ENCODE measurements around the gene WRAP73. TPM values are rescaled to one million over a fixed set of nuclear protein-coding genes. Genes with fewer than 3 reads are reported as not detected.
"Not testable (repeated sequence)": the region's sequence is repeated elsewhere in the genome, so short reads cannot be mapped to it uniquely, and the experiment has no call there.

WRAP73 gene
- total RNA-seq, 2 experiments from 2014 or later = 30.2 to 31.2 TPM

GRCh38 chr1:3588395-3588794 is 61.5 kb downstream of the WRAP73 start:
- H3K9me3 Mint-ChIP-seq = no peaks in the 10 kb centered on the region
- no peaks in the 10 kb centered on the region for H3K36me3 Mint-ChIP-seq
- no peak overlapping the region for H3K4me3 Mint-ChIP-seq
- no peaks in the 10 kb centered on the region for H3K4me1 Mint-ChIP-seq
- DNase-seq = no peak
- H3K27ac Mint-ChIP-seq = no peak overlapping the region
- H3K27me3 Mint-ChIP-seq = no peaks in the 10 kb centered on the region

GRCh38 chr1:3586986-3587759 is 62.7 kb downstream of the WRAP73 start:
- H3K4me1 Mint-ChIP-seq = no peaks in the 10 kb centered on the region
- no peak for DNase-seq
- H3K9me3 Mint-ChIP-seq = no peaks in the 10 kb centered on the region
- H3K27ac Mint-ChIP-seq = no peak overlapping the region
- H3K36me3 Mint-ChIP-seq = no peaks in the 10 kb centered on the region
- H3K27me3 Mint-ChIP-seq = no peaks in the 10 kb centered on the region
- no peak overlapping the region for H3K4me3 Mint-ChIP-seq

GRCh38 chr1:3585940-3586568 is 63.8 kb downstream of the WRAP73 start:
- Mint-ChIP-seq H3K27ac (no peak overlapping the region), H3K27me3 (no peaks in the 10 kb centered on the region), H3K4me1 (no peaks in the 10 kb centered on the region), H3K4me3 (no peak overlapping the region), H3K9me3 (no peaks in the 10 kb centered on the region), H3K36me3 (no peaks in the 10 kb centered on the region)
- DNase-seq = no peak

- not testable (repeated sequence) for DNase-seq, H3K27me3 Mint-ChIP-seq, H3K36me3 Mint-ChIP-seq, H3K4me1 Mint-ChIP-seq, H3K27ac Mint-ChIP-seq, H3K9me3 Mint-ChIP-seq, H3K4me3 Mint-ChIP-seq
Measured at GRCh38 chr1:3585353-3585868, 64.5 kb downstream of the WRAP73 start.

GRCh38 chr1:3584915-3585314 is 65.0 kb downstream of the WRAP73 start:
- Mint-ChIP-seq H3K36me3 (no peaks in the 10 kb centered on the region), H3K27ac (no peak overlapping the region), H3K4me1 (no peaks in the 10 kb centered on the region), H3K4me3 (no peak overlapping the region), H3K27me3 (no peaks in the 10 kb centered on the region), H3K9me3 (no peaks in the 10 kb centered on the region)
- no peak for DNase-seq

- not testable (repeated sequence) for H3K4me1 Mint-ChIP-seq, H3K27me3 Mint-ChIP-seq, H3K4me3 Mint-ChIP-seq, H3K36me3 Mint-ChIP-seq, H3K9me3 Mint-ChIP-seq, H3K27ac Mint-ChIP-seq, DNase-seq
Measured at GRCh38 chr1:3583751-3584150, 66.2 kb downstream of the WRAP73 start.

- H3K9me3 Mint-ChIP-seq = no peaks in the 10 kb centered on the region
- H3K27me3 Mint-ChIP-seq = no peaks in the 10 kb centered on the region
- no peak overlapping the region for H3K4me3 Mint-ChIP-seq
- no peak overlapping the region for H3K27ac Mint-ChIP-seq
- H3K36me3 Mint-ChIP-seq = no peaks in the 10 kb centered on the region
- DNase-seq = no peak
- H3K4me1 Mint-ChIP-seq = no peaks in the 10 kb centered on the region
Measured at GRCh38 chr1:3581296-3582036, 68.4 kb downstream of the WRAP73 start.

Other genes with a start within 250 kb of the WRAP73 start
- under 1 TPM in 1 of 2 experiments, not detected in 1; 0.12 TPM for gene ARHGEF16, start 195.4 kb downstream of the WRAP73 start, total RNA-seq
- gene MEGF6, start 38.6 kb downstream of the WRAP73 start, total RNA-seq = 1 to 10 TPM; 1.7 to 2.5 TPM
- 1 to 10 TPM; 9.5 to 10.0 TPM for gene TPRG1L, start 25.1 kb downstream of the WRAP73 start, total RNA-seq
- gene TP73, start 2.4 kb upstream of the WRAP73 start, total RNA-seq = under 1 TPM; 0.50 to 0.58 TPM
- gene CCDC27, start 102.3 kb upstream of the WRAP73 start, total RNA-seq = not detected
- gene SMIM1, start 122.6 kb upstream of the WRAP73 start, total RNA-seq = 1 to 10 TPM; 1.5 to 1.8 TPM
- gene LRRC47, start 146.4 kb upstream of the WRAP73 start, total RNA-seq = 10 to 100 TPM; 47.5 to 57.5 TPM
- gene CEP104, start 207.1 kb upstream of the WRAP73 start, total RNA-seq = 10 to 100 TPM; 28.8 to 40.1 TPM
- 10 to 100 TPM in 1 of 2 experiments, 1 to 10 TPM in 1; 8.8 to 11.1 TPM for gene DFFB, start 207.4 kb upstream of the WRAP73 start, total RNA-seq

Measured in activated naive CD8-positive, alpha-beta T cell treated with anti-CD3 and anti-CD28 coated beads for 36 hours (primary cell).